HG03045 (cell line): ENCODE results near the gene FMN2.

Source experiments
- ATAC-seq: cut with Tn5 transposase; IDR thresholded peaks from one replicate; pipeline ENCODE4 v1.9.1; 2021; ENCODE audit warnings: mild to moderate bottlenecking, moderate library complexity; ENCODE audit not compliant: unreplicated experiment

FMN2 gene

DNA sequence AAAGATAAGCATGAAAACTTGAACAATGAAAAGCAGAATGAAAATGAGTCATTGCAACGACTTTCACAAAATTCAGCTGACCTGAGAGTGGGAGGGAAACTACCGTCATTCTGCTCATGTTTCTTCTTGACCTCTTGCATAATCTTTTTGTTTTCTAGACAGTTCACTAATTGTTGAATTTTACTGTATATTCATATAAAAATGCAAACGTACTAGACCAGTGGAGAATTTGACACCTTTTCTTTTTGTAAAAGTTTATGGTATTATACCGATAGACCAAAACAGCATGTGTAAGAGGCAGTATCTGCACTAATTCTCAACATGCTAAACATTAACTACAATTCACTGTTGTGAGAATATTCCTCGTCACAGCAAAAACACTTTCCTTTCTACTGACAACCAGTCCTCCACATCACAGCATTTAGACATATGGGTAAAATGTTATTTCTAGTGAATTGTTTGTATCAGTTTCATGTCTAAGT, 382.5 kb downstream of the FMN2 start:
- no peak for ATAC-seq

DNA sequence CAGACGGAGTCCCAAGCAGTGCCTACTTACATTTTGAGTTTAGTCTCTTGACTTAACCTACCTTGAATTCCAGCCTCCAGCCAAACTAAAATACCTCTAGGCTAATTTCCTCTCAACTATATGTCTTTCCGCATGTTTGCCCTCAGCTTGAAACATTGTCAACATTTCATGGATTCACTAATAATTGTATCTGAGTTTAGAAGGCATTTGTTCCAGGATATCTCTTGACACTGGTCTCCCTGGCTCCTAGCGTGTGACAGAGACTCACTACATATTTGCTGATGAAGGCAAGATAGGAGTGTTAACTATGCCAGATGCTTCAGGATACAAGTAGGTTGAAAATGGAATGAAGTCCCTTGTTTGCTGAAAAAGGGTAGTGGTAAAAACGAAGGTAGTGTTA, 384.1 kb downstream of the FMN2 start:
- no peak for ATAC-seq

DNA sequence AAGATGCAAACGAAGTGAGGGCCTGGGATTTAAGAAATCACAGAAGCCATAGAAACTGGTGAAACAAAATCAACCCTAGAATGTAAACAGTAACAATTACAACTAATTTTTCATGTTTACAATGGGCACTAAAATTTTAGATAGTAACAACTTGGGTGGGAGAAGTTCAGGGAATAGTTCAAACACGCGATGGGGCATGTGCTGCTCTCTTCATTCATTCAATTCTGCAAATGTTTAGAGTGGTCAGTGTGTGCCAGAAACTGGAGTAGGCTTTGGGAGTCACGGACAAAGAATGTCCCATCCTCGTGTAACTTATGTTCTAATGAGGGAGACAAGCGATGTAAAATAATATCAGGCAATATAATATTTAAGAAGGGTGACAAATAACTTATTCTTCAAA, 386.9 kb downstream of the FMN2 start:
- ATAC-seq: no peak

DNA sequence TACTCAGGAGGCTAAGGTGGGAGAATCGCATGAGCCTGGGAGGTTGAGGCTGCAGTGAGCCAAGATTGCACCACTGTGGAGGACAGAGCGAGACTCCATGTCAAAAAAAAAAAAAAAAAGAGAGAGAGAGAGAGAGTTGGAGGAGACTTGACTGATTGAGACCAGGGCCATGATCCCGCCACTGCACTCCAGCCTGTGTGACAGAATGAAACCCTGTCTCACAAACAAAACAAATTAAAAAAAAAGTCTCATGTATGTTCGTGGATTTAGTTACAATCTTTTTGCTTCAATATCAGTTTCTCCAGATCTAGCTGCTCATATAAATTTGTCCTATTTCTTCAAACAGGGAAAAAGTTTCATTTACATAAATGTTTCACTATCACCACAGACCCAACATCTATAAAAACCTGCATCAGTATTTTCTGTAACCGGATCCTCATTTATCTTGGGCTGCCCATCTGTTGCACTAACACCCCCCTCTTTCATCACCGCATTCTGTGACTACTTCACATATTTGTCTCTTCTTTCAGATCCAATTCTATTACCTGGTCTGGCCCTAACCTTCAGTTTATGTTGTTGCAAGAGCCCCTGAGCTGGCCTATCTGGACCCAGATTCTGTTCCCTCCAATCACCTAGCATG, 393.2 kb downstream of the FMN2 start:
- ATAC-seq: no peak

DNA sequence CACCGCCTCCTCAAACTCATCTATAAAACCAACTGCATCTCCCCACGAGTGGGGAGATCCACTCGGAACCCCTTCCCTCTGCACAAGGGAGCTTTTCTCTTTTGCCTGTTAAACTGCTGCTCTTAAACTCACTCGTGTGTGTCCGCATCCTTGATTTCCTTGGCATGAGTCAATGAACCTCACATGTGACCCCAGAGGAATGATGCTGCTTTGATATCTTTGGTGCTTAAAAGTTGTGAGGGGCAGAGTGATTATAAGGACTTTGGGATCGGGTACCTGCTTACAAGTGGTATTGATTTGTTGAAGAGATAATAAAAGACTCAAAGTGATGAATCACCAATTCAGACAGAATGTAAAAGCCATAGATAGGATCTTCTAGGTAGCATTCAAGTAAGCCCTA, 394.9 kb downstream of the FMN2 start:
- no peak for ATAC-seq

DNA sequence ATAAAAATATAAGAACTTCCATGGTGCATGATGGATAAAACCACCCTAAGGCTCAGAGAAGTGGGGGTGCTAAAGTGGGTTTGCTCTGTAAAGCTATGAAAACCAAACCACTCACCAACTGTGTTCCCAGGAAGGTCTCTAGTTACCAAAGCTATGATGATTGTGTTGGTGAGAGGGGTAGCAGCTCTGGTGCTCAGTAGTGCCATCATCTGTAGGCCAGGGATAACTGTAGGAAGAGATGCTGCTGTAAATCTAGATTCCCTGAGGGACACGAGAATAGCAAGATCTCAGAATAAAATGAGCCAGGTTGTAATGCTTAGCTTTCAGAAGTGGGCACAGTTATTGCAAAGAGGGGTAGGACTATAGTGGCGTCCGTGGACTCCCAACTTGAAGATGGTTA, 395.8 kb downstream of the FMN2 start:
- ATAC-seq: no peak

DNA sequence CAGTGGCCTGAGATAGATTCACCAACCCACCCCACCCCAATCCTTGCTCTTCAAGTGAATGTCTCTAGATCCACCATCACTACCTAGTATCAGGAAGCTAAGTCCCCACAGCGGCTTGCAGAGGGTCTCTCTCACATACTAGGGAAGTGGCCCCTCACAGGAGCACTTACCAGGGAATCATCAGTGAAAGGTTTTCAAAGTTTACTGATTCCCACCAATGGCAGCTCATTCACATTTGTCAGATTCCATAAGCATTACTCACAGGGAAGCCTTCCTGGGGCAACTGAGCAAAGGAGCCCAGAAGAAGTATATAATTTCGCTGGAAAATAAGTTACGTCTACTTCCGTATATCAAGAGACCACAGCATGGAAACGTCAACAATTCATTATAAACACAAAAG, 399.5 kb downstream of the FMN2 start:
- ATAC-seq: no peak

DNA sequence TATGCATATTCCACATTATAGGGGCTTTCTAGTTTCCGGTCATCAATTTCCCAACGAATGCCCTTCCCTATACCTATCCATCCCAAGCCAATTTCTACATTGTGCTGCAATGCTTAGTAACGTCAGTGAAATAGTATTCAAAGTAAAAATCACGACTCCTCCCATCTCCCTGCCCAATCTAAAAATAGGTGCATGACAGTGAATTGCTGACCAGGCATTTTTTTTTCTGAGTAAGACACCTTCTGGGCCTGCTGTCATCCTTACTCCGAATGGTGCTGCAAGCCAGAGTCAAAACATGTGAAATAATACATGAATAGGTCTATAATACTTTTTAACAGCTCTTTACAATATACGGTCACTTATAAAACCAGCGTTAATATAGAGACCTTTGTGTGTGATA, 400.1 kb downstream of the FMN2 start:
- no peak for ATAC-seq

DNA sequence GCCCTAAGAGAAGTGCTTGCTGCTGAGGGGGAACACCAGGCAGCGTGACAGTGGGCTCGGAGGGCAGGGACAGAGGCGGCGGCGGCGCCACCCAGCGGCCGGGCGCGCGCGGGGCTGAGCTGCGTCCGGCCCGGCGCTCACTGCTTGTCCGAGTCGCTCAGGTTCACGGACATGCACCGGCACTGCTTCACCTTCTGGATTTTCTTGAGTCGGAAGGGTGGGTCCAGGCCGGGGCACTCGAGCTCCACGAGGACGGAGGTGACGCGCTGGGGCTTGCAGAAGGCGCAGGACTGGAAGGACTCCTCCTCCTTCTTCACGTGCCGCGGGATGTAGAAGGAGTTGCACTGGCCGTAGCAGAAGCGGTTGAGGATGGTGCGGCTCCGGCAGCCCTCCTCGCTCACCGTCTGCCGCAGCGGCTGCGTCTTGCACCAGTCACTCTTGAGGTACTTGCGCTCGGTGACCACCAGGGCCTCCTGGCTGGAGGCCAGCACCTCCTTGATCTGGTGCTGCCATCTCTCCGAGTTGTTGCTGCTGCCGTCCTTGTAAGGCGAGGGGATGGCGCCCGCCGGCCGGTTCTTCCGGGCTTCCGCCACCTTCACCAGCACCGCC, 401.3 kb downstream of the FMN2 start:
- ATAC-seq: no peak

DNA sequence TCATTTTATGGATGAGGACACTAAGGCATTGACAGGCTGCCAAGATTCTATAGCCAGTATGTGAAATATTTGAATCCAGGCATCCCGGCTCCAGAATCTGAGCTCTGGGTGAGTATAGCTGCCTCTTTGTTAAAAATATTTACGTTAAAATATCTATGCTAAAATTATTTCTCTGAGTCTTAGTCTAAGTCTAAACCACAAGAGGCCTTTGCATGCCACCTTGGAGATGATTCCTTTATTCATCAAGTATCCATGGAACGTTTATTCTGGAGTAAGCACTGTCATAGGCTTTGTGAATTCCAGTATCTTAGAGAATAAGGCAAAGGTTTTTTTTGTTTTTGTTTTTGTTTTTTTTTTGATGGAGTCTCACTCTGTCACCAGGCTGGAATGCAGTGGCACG, 403.9 kb downstream of the FMN2 start:
- ATAC-seq: no peak

DNA sequence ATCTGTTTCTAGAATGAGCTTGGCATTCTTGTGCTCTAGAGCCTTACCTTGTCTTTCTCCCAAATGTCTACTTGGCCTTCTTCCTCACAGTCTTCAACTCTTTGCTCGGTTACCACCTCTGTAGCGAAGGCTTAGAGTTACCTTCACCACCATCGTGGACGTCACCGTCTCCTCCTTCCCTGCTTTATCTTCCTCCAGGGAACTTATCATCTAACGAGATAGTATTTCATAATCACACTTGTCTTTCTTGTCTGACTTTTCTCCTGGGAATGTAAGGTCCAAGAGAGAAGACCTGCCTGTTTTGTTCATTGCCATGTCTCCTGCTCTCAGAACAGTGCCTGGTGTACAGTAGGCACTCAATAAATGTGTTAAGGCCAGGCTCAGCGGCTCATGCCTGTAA, 404.7 kb downstream of the FMN2 start:
- no peak for ATAC-seq

DNA sequence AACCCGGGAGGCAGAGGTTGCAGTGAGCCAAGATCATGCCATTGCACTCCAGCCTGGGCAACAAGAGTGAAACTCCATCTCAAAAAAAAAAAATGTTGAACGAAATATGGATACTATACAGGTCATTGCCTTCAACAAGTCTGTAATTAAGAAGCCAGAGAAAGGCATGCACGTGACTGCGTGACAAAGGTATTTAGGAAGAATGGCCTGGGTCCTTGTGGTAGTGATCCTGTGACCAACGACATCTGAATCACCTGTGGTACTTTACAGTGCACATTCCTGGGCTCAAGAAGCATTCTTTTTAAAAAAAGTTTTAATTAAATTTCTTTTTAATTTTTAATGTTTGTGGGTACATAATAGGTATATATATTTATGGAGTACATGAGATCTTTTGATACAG, 405.3 kb downstream of the FMN2 start:
- ATAC-seq: no peak

DNA sequence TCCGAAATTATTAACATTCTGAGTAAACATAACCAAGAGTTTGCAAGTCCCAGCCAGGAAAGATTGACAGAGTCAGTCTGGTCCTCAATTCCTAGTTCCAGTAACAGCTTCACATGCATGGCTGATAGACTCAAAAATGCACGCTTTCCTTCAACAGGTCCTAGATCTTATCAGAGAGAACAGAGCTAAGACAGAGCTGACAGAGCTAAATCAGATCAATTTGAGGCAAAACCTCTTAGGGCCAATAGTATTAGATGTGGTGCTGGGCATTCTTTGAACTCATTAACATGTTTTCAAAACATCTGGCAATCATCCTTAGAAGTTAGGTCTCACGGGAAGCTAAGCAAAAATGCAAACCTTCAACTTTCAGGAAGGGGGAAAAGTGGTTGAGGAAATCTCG, 406.2 kb downstream of the FMN2 start:
- ATAC-seq: no peak

DNA sequence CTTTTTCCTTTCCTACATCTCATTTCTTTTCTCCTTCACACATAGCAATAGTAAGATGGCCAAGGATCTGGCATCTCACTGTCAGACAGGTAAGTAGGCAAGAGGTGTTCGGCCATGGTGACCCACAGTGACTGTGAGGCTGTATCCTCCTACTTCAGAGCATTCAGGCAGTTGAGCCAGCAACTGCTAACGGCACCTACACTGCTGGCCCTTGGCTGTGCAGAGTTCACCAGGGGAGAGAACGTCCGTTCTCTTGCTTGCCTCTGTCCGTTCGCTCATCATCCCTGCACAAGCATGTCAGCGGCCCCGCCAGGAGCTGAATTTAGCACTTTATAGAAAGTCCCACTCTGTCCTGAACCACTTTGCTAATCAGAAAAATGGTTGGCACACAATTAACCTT, 406.7 kb downstream of the FMN2 start:
- ATAC-seq: no peak

DNA sequence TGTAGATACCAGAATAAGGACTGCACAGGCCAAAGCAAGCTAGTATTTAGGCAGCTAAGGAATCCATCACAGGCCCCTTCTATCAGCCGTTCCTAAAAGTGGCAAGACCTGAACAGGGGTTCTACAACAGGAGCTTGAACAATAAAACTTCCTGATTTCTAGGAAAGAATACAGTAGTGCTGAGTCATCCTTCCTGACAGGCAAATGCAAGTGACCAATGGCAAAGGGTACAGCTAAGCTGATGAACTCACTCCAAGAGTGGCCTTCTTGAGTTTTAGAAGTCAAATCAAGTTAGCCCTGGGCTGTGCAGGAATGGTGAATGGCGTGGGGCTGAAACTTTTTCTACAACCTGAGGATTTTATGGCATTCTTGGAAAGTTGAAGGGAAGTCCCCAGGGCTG, 407.3 kb downstream of the FMN2 start:
- ATAC-seq: no peak

DNA sequence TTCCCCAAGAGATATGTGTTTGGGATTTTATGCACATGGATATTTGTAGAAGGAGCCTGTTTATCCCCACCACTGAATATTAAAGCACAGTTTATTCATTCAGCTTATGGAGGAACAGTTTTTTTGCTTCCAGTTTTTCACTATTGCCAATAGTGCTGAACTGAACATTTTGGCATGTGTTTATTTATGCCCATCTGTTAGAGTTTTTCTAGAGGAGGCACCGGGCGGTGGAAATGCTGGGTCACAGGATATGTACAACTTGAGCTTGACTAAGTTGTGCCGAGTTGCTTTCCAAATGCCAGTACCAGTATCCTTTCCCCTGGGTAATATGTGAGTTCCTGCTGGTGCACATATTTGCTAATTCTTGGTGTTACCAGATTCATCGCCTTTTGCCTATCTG, 409.0 kb downstream of the FMN2 start:
- no peak for ATAC-seq

DNA sequence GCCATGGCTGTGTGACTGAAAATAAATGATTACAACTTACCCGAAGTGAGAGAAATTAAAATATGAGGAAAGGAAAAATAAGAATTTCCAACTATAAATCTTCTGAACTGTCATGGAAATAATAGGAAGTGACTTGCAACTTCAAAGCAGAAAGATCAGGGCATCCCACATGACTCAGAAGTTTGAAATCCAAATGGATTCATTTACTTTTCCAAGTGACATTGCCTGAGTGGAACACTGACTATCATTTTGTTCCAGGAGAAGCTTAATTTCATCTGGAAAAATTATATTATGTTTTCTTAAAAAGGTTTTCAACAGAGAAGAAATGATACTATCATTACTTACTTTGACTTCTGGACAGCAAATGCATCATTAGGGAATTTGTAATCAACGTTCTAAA, 409.4 kb downstream of the FMN2 start:
- ATAC-seq: no peak

DNA sequence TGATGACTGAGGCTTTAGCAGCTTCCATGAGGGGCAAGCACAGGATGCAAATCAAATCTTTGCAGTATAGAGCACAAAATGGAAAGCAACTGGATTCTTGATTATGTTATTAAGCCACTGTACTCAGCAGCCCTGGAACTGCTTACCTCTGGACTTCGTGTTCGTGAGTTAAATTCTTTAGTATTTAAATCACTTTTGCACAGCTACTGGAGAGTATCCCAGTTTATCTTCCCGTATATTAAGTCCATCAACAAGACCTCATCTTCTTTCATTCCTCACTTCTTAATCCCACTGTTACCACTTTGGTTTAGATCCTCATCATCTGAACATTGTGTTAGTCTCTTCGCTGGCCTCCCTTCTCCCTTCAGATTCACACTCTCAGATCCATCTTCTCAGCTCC, 411.4 kb downstream of the FMN2 start:
- ATAC-seq: no peak

DNA sequence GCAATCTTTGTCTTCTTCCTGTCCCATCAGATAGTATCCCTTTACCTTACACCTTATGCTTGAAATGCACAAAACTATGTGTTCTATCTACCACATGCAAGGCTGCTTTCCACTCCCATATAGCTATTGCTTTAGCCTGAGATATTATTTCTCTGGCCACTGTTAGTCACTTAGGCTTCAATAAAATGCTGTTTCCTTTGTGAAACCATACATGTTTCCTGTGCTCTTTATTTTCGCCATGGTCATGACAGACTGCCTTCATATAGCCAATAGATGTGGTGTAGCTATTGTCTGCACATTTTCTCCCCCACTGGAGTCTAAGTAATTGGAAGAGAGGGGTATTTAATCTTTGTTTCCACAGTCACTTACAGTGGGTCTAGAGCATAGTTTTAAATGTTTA, 411.9 kb downstream of the FMN2 start:
- no peak for ATAC-seq

DNA sequence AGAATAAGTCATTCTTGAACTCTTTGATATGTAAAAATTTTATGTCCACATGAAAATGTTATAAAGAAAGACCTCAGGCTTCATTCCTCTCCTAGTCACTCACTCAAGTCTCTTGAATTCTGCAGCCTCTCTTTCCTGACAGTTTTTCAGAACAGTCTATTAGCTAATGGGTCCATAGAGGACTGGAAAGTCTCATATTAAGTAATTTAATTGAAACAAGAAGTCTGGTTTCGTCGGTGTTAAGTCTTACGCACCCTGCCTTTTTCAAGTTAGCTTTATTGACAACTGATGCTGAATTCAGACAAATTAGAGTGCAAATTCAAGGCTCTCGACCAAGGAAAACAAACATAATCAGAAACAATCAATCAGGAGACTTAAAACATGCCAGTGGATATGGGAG, 414.5 kb downstream of the FMN2 start:
- no peak for ATAC-seq

DNA sequence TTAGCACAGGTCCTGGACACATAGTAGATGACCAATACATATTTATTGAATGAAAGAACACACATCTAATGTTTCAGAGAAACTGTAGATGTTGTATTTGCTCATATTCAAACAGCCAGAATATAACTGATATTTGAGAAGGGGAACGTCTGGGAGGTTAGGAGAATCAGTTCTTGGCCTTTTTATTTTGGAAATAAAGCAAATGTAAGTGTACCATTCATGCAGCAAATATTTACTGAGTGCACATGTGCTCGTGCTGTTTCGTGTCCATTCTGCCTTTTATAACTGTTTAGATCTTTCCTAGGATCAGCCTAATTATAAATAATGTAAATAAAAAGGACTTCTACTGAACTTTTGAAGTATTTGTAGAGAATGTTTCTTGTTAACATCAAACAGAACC, 416.5 kb downstream of the FMN2 start:
- ATAC-seq: no peak

DNA sequence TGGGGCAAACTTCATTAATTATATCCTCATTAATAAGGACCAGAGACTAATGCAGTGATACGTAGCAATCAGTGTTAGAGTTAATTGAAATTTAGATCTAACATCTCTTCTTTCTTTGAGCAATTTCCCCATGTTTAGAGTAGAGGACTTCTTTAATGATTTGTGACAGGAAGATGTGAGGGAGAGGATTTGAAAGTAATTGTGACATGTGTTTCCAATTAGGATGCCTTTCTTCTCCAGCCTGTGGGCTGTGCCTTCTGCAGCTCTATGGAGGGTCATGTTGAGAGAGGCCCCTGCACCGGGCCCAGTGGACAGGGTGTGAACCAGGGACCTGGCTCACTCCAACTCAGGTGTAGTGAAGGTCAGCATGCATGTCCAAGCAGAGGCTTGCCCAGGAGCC, 417.3 kb downstream of the FMN2 start:
- ATAC-seq: no peak

DNA sequence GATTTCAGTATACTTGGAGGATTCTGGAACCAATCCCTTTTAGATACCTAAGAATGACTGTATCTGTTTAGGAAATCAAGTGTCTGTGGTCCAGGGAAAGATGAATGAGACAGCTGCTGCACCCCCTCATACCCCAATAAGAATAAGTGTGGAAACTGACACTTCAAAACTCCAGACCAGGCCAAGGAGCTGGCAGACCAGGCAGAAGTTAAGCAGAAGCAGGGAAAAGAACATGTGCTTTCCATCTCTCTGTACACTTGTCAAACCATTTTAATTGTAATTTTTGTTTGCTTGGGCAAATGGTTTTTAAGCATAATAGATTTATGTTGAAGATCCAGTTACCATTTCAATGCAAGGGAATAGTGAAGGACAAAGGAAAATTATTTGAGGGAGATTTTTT, 420.1 kb downstream of the FMN2 start:
- no peak for ATAC-seq
